ENCODE data around the gene LRRC1. TPM values are rescaled to one million over a fixed set of nuclear protein-coding genes. Genes with fewer than 3 reads are reported as not detected.

LRRC1 gene
- total and polyA plus RNA-seq, 2 donors (not counting 1 experiment from before 2014, with no cell fraction given): 3.4 to 8.9 TPM

- CTCF ChIA-PET: interaction anchor here (1.9 kb wide), 1 partner anchor 249 kb away, joined by 4 read pairs; no protein-coding TSS in a partner anchor
- TF ChIP-seq, protein P1, sequence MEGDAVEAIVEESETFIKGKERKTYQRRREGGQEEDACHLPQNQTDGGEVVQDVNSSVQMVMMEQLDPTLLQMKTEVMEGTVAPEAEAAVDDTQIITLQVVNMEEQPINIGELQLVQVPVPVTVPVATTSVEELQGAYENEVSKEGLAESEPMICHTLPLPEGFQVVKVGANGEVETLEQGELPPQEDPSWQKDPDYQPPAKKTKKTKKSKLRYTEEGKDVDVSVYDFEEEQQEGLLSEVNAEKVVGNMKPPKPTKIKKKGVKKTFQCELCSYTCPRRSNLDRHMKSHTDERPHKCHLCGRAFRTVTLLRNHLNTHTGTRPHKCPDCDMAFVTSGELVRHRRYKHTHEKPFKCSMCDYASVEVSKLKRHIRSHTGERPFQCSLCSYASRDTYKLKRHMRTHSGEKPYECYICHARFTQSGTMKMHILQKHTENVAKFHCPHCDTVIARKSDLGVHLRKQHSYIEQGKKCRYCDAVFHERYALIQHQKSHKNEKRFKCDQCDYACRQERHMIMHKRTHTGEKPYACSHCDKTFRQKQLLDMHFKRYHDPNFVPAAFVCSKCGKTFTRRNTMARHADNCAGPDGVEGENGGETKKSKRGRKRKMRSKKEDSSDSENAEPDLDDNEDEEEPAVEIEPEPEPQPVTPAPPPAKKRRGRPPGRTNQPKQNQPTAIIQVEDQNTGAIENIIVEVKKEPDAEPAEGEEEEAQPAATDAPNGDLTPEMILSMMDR (IDR thresholded peaks at IDR 0.05): no peak
- TF ChIP-seq EZH2 (IDR thresholded peaks at IDR 0.05; ENCODE audit: borderline replicate concordance, insufficient read depth, low read depth, low read length, poor library complexity, severe bottlenecking): no peak
- Mint-ChIP-seq H3K4me3 (peak overlapping the region; percentile 95), H3K27me3 (no peaks in the 10 kb centered on the region), H3K9me3 (ENCODE audit: insufficient read depth) (no peaks in the 10 kb centered on the region), H3K4me1 (peaks cover 35% of the 10 kb centered on the region), H3K27ac (peak overlapping the region; percentile 57)
- H3K9ac ChIP-seq (ENCODE audit: low read length): peak overlapping the region; percentile 72
- H3K27me3 ChIP-seq (replicated peaks in 1 of 4; ENCODE audit: control extremely low read depth in 1 of 4, control insufficient read depth in 3 of 4, insufficient read depth in 4 of 4, low read length in 3 of 4): peaks cover 0 to 3% (median 0%) of the 10 kb centered on the region in 4 experiments
- DNase-seq: no peak
- peak overlapping the region in 1 of 5 experiments; percentile 83 for H3K4me3 ChIP-seq (ENCODE audit: control extremely low read depth in 1 of 5, extremely low read depth in 1 of 5, insufficient read depth in 1 of 5, low read depth in 2 of 5, low read length in 4 of 5)
- H3K79me2 ChIP-seq (ENCODE audit: control insufficient read depth, insufficient read depth, low read length): peaks cover 3% of the 10 kb centered on the region
- H3K9me3 ChIP-seq (ENCODE audit: control extremely low read depth in 1 of 3, control insufficient read depth in 2 of 3, insufficient read depth in 1 of 3, low read length in 2 of 3): no peaks in the 10 kb centered on the region
- POLR2A ChIA-PET: interaction anchor here (0.6 kb wide), 1 partner anchor 343 kb away, joined by 4 read pairs; no protein-coding TSS in a partner anchor
- H3K4me1 ChIP-seq (ENCODE audit: control insufficient read depth in 2 of 2, insufficient read depth in 2 of 2, low read length in 2 of 2): peaks cover 17 to 25% of the 10 kb centered on the region in 2 donors
- peak overlapping the region; percentile 91 for H3K4me2 ChIP-seq (replicated peaks; ENCODE audit: low read depth, low read length, poor library complexity, severe bottlenecking)
- H3K27ac ChIP-seq (ENCODE audit: low read length in 2 of 2): no peak overlapping the region
- no CpG with 5 or more reads among the region's 3 CpGs for WGBS (ENCODE audit: insufficient coverage)
- H3K36me3 ChIP-seq (replicated peaks in 1 of 2; ENCODE audit: control extremely low read depth in 1 of 2, control insufficient read depth in 1 of 2, extremely low read depth in 1 of 2, insufficient read depth in 2 of 2, low read length in 1 of 2): no peaks in the 10 kb centered on the region
- no peaks in the 10 kb centered on the region for H4K20me1 ChIP-seq (ENCODE audit: control insufficient read depth, insufficient read depth, low read length, poor library complexity, severe bottlenecking)
- ATAC-seq (ENCODE audit: low read depth): no peak
- intact Hi-C loops (cut with micrococcal nuclease): loop anchor here (5.0 kb wide), 1 partner anchor 1124 kb away; the partner anchor contains the start of gene TMEM14A
- H2AFZ ChIP-seq (ENCODE audit: insufficient read depth, low read depth, low read length, poor library complexity, severe bottlenecking): peak overlapping the region; percentile 94
These were observed 1.6 kb downstream of the LRRC1 start for GRCh38 chr6:53796451-53796780.

DNA sequence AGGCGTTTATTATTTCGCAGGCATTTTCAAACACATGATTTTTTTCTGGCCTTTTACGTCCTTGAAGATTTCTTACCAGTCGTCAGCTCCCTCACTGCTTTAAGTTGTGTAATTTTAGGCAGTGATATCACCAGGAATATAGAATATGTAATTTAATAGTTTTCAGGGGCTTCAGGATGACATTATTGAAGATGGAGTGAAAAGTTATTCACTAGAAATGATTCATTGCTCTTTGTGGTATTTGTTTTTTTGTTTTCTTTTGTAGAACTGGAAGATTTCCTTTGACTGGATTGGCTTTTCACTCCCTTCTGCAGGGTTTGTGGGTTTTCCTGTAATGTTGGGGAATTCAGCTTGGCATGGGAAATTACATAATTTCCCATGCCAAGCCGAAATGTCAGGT lies 2.0 kb downstream of the LRRC1 start:
- intact Hi-C loops (cut with micrococcal nuclease): loop anchor here (5.0 kb wide), 1 partner anchor 1124 kb away; the partner anchor contains the start of gene TMEM14A
- Histone ChIP-seq H3K4me2 (replicated peaks; ENCODE audit: low read depth, low read length, poor library complexity, severe bottlenecking) (no peak overlapping the region), H3K27me3 (replicated peaks in 1 of 4; ENCODE audit: control extremely low read depth in 1 of 4, control insufficient read depth in 3 of 4, insufficient read depth in 4 of 4, low read length in 3 of 4) (peaks cover 0 to 3% (median 0%) of the 10 kb centered on the region in 4 experiments), H3K4me3 (ENCODE audit: control extremely low read depth in 1 of 5, extremely low read depth in 1 of 5, insufficient read depth in 1 of 5, low read depth in 2 of 5, low read length in 4 of 5) (no peak overlapping the region), H3K4me1 (ENCODE audit: control insufficient read depth in 2 of 2, insufficient read depth in 2 of 2, low read length in 2 of 2) (peaks cover 17 to 25% of the 10 kb centered on the region in 2 donors), H3K36me3 (replicated peaks in 1 of 2; ENCODE audit: control extremely low read depth in 1 of 2, control insufficient read depth in 1 of 2, extremely low read depth in 1 of 2, insufficient read depth in 2 of 2, low read length in 1 of 2) (no peaks in the 10 kb centered on the region), H3K9ac (ENCODE audit: low read length) (no peak overlapping the region), H2AFZ (ENCODE audit: insufficient read depth, low read depth, low read length, poor library complexity, severe bottlenecking) (no peak overlapping the region), H4K20me1 (ENCODE audit: control insufficient read depth, insufficient read depth, low read length, poor library complexity, severe bottlenecking) (no peaks in the 10 kb centered on the region), H3K9me3 (ENCODE audit: control extremely low read depth in 1 of 3, control insufficient read depth in 2 of 3, insufficient read depth in 1 of 3, low read length in 2 of 3) (no peaks in the 10 kb centered on the region), H3K27ac (ENCODE audit: low read length in 2 of 2) (no peak overlapping the region), H3K79me2 (ENCODE audit: control insufficient read depth, insufficient read depth, low read length) (peaks cover 3% of the 10 kb centered on the region)
- TF ChIP-seq EZH2 (IDR thresholded peaks at IDR 0.05; ENCODE audit: borderline replicate concordance, insufficient read depth, low read depth, low read length, poor library complexity, severe bottlenecking): no peak
- TF ChIP-seq, protein P1 (IDR thresholded peaks at IDR 0.05): no peak
- H3K4me1 Mint-ChIP-seq: peaks cover 35% of the 10 kb centered on the region
- H3K9me3 Mint-ChIP-seq (ENCODE audit: insufficient read depth): no peaks in the 10 kb centered on the region
- no peak for ATAC-seq (ENCODE audit: low read depth)
- H3K27me3 Mint-ChIP-seq: no peaks in the 10 kb centered on the region
- CTCF ChIA-PET: no interaction called here
- no peak overlapping the region for H3K27ac Mint-ChIP-seq
- no peak for DNase-seq
- POLR2A ChIA-PET: no interaction called here
- H3K4me3 Mint-ChIP-seq: peak overlapping the region; percentile 95
- 100% methylated on average over 1 of the region's 5 CpGs for WGBS (ENCODE audit: insufficient coverage)
